NCI-H345 (cell line): ENCODE data around the gene ING2.

Experiments
- DNase-seq: peaks from one replicate; lab custom pipeline; 2025; lab: John Stamatoyannopoulos, UW

The ING2 gene

GRCh38 chr4:183499801-183500200 is 5.1 kb upstream of the ING2 start:
- DNase-seq: no peak

GRCh38 chr4:183503497-183504063 is 1.3 kb upstream of the ING2 start:
- DNase-seq: peak; percentile 7

- peak; percentile 97 for DNase-seq
Measured at GRCh38 chr4:183504064-183504929, 561 bp upstream of the ING2 start.

GRCh38 chr4:183505611-183506388 is 942 bp downstream of the ING2 start:
- DNase-seq: peak; percentile 80

- DNase-seq: no peak
Measured at GRCh38 chr4:183506389-183506735, 1.5 kb downstream of the ING2 start.

- no peak for DNase-seq
Measured at GRCh38 chr4:183507925-183508696, 3.3 kb downstream of the ING2 start.

GRCh38 chr4:183508697-183509335 is 4.0 kb downstream of the ING2 start:
- no peak for DNase-seq

- DNase-seq: no peak
Measured at GRCh38 chr4:183515411-183515810, 10.6 kb downstream of the ING2 start.

GRCh38 chr4:183517194-183517593 is 12.3 kb downstream of the ING2 start:
- no peak for DNase-seq

GRCh38 chr4:183517781-183518180 is 12.9 kb downstream of the ING2 start:
- no peak for DNase-seq

- no peak for DNase-seq
Measured at GRCh38 chr4:183522821-183523220, 18.0 kb downstream of the ING2 start.

- DNase-seq: no peak
Measured at GRCh38 chr4:183527326-183527725, 22.5 kb downstream of the ING2 start.

- DNase-seq: no peak
Measured at GRCh38 chr4:183532821-183533220, 28.0 kb downstream of the ING2 start.

- DNase-seq: no peak
Measured at GRCh38 chr4:183533698-183534097, 28.8 kb downstream of the ING2 start.

GRCh38 chr4:183540410-183541009 is 35.7 kb downstream of the ING2 start:
- DNase-seq: no peak

GRCh38 chr4:183541010-183541751 is 36.3 kb downstream of the ING2 start:
- DNase-seq: no peak

- DNase-seq: no peak
Measured at GRCh38 chr4:183541752-183542040, 36.8 kb downstream of the ING2 start.

GRCh38 chr4:183543435-183543834 is 38.6 kb downstream of the ING2 start:
- no peak for DNase-seq

GRCh38 chr4:183544109-183544508 is 39.3 kb downstream of the ING2 start:
- DNase-seq: no peak

- no peak for DNase-seq
Measured at GRCh38 chr4:183546376-183546775, 41.5 kb downstream of the ING2 start.

GRCh38 chr4:183548306-183548705 is 43.4 kb downstream of the ING2 start:
- no peak for DNase-seq
